Panc1 (cell line): ENCODE data around the gene TMEM117. TPM values are rescaled to one million over a fixed set of nuclear protein-coding genes. Genes with fewer than 3 reads are reported as not detected.

ENCODE experiments used
- ATAC-seq: fragments of 200-7000 bp; cut with Tn5 transposase; 2 replicates; pipeline ENCODE4 v1.9.1; 2020; ENCODE audit warnings: mild to moderate bottlenecking, moderate library complexity
- BruUV-seq: library from RNA; stranded (reverse); fragments of 400-500 nt; replicated peaks from 2 replicates; lab custom pipeline; 2021; lab: Mats Ljungman, UMichigan
- CTCF ChIA-PET: fragments of 300-600 bp; sonication (Branson Sonifier 250); formaldehyde crosslinking; loops from one replicate; lab custom pipeline; 2022; ENCODE audit warnings: antibody characterized with exemption; lab: Charles Lee
- POLR2A ChIA-PET: fragments of 300-600 bp; sonication (Branson Sonifier 250); formaldehyde crosslinking; loops from one replicate; lab custom pipeline; 2022; ENCODE audit warnings: antibody characterized with exemption; lab: Charles Lee
- DNase-seq: peaks from one replicate; pipeline ENCODE4 v3.0.0-alpha.2; 2010; ENCODE audit warnings: low read depth, low spot score
- H3K27ac ChIP-seq: 2 replicates; pipeline ENCODE4 v1.5.1; 2011; ENCODE audit warnings: mild to moderate bottlenecking, low read length, inconsistent platforms
- H3K27me3 ChIP-seq: fragments of 200-500 bp; sonication (Bioruptor generic); 2 replicates; pipeline ENCODE4 v1.6.0; 2014; ENCODE audit warnings: low read length, inconsistent platforms; ENCODE audit not compliant: control insufficient read depth, insufficient read depth
- H3K36me3 ChIP-seq: fragments of 200-500 bp; sonication (Bioruptor generic); 2 replicates; pipeline ENCODE4 v1.5.1; 2014; ENCODE audit warnings: inconsistent platforms, mild to moderate bottlenecking, low read length, moderate library complexity; ENCODE audit not compliant: control insufficient read depth, insufficient read depth
- H3K4me1 ChIP-seq: 2 replicates; pipeline ENCODE4 v1.5.1; 2011; ENCODE audit warnings: inconsistent platforms, mild to moderate bottlenecking, low read length, moderate library complexity; ENCODE audit not compliant: control insufficient read depth, insufficient read depth
- H3K4me3 ChIP-seq, 2 experiments: 2 replicates each; pipeline ENCODE4 v1.5.1; 2011 to 2012; ENCODE audit warnings: low read depth in 2 of 2, low read length in 2 of 2, mild to moderate bottlenecking in 2 of 2, inconsistent platforms in 1 of 2, moderate library complexity in 1 of 2
- H3K9me3 ChIP-seq: fragments of 200-500 bp; sonication (Bioruptor generic); 2 replicates; pipeline ENCODE4 v1.5.1; 2014; ENCODE audit warnings: low read depth, mild to moderate bottlenecking, inconsistent platforms, low read length, moderate library complexity; ENCODE audit not compliant: control insufficient read depth, insufficient read depth
- POLR2AphosphoS5 ChIP-seq: IDR thresholded peaks from 2 replicates; pipeline ENCODE4 v1.6.1; 2012; ENCODE audit warnings: mild to moderate bottlenecking, low read depth, low read length, moderate library complexity
- SIN3A ChIP-seq: IDR thresholded peaks from 2 replicates; pipeline ENCODE4 v1.6.1; 2012; ENCODE audit warnings: low read depth, mild to moderate bottlenecking, low read length, moderate library complexity, borderline replicate concordance; ENCODE audit not compliant: insufficient read depth
- TCF7L2 ChIP-seq: IDR thresholded peaks from 2 replicates; pipeline ENCODE4 v1.6.1; 2011; ENCODE audit warnings: mild to moderate bottlenecking, low read depth, low read length, inconsistent platforms
- in situ Hi-C: cut with HindIII; loops from 2 replicates; pipeline ENCODE4 v1.10.0; 2016; ENCODE audit warnings: low sequenced_read_pairs, low pct_unique_long_range_greater_than_20kb
- intact Hi-C: fragments of 100-400 bp; cut with micrococcal nuclease; formaldehyde crosslinking; loops from one replicate; pipeline ENCODE4 v1.10.0; 2022; ENCODE audit not compliant: unreplicated experiment
- total RNA-seq: library from RNA; stranded (reverse); gene quantifications from one replicate; pipeline ENCODE4 v1.2.1, GENCODE V29; 2021; ENCODE audit not compliant: unreplicated experiment
- TF ChIP-seq, protein P1 (sequence below), 2 experiments: IDR thresholded peaks; 2 replicates each; pipeline ENCODE4 v1.6.1; 2011 to 2012; ENCODE audit warnings: low read depth in 2 of 2, control low read depth in 1 of 2, low read length in 1 of 2, mild to moderate bottlenecking in 1 of 2, moderate library complexity in 1 of 2; ENCODE audit not compliant: insufficient read depth in 1 of 2
- TF ChIP-seq, protein P2 (sequence below): fragments of 450-650 bp; IDR thresholded peaks from 2 replicates; pipeline ENCODE4 v1.5.1; 2017; ENCODE audit warnings: mild to moderate bottlenecking

Gene TMEM117
- total RNA-seq, 1 experiment from 2014 or later = 5.5 TPM

DNA sequence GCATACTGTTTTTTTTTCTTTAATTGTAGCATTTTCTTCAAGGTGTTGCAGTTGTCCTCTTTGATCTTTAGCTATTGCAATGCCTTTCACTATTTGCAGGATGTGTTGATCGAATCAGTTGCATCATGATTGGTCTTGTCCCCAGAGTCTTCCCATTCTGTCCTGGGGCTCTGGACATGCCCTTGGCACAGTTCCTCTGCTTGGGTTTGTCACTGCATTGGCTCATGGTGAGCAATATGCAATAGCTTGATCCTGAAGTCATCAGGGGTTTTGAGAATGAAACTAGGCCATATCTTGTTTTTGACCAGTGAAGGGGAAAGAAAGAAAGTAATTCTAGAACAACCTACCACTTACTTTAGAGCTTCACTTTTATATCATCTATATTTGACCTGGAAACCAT is 281.5 kb downstream of the TMEM117 start:
- CTCF ChIA-PET = no interaction called here
- Histone ChIP-seq H3K27ac (no peak overlapping the region), H3K4me3 (no peak overlapping the region), H3K4me1 (no peaks in the 10 kb centered on the region), H3K9me3 (no peaks in the 10 kb centered on the region), H3K36me3 (no peaks in the 10 kb centered on the region), H3K27me3 (no peaks in the 10 kb centered on the region)
- no peak for ATAC-seq
- POLR2A ChIA-PET = no interaction called here
- intact Hi-C loops = no loop called here
- no peak for DNase-seq
- no TSS peak for BruUV-seq
- in situ Hi-C loops = no loop called here
- TF ChIP-seq SIN3A = no peak
- TF ChIP-seq, protein P1, sequence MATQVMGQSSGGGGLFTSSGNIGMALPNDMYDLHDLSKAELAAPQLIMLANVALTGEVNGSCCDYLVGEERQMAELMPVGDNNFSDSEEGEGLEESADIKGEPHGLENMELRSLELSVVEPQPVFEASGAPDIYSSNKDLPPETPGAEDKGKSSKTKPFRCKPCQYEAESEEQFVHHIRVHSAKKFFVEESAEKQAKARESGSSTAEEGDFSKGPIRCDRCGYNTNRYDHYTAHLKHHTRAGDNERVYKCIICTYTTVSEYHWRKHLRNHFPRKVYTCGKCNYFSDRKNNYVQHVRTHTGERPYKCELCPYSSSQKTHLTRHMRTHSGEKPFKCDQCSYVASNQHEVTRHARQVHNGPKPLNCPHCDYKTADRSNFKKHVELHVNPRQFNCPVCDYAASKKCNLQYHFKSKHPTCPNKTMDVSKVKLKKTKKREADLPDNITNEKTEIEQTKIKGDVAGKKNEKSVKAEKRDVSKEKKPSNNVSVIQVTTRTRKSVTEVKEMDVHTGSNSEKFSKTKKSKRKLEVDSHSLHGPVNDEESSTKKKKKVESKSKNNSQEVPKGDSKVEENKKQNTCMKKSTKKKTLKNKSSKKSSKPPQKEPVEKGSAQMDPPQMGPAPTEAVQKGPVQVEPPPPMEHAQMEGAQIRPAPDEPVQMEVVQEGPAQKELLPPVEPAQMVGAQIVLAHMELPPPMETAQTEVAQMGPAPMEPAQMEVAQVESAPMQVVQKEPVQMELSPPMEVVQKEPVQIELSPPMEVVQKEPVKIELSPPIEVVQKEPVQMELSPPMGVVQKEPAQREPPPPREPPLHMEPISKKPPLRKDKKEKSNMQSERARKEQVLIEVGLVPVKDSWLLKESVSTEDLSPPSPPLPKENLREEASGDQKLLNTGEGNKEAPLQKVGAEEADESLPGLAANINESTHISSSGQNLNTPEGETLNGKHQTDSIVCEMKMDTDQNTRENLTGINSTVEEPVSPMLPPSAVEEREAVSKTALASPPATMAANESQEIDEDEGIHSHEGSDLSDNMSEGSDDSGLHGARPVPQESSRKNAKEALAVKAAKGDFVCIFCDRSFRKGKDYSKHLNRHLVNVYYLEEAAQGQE (IDR thresholded peaks at IDR 0.05; ENCODE audit: insufficient read depth in 1 of 2, low read depth in 2 of 2, low read length in 1 of 2) = no peak
- no peak for TF ChIP-seq POLR2AphosphoS5
- no peak for TF ChIP-seq TCF7L2
- TF ChIP-seq, protein P2, sequence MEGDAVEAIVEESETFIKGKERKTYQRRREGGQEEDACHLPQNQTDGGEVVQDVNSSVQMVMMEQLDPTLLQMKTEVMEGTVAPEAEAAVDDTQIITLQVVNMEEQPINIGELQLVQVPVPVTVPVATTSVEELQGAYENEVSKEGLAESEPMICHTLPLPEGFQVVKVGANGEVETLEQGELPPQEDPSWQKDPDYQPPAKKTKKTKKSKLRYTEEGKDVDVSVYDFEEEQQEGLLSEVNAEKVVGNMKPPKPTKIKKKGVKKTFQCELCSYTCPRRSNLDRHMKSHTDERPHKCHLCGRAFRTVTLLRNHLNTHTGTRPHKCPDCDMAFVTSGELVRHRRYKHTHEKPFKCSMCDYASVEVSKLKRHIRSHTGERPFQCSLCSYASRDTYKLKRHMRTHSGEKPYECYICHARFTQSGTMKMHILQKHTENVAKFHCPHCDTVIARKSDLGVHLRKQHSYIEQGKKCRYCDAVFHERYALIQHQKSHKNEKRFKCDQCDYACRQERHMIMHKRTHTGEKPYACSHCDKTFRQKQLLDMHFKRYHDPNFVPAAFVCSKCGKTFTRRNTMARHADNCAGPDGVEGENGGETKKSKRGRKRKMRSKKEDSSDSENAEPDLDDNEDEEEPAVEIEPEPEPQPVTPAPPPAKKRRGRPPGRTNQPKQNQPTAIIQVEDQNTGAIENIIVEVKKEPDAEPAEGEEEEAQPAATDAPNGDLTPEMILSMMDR = no peak

DNA sequence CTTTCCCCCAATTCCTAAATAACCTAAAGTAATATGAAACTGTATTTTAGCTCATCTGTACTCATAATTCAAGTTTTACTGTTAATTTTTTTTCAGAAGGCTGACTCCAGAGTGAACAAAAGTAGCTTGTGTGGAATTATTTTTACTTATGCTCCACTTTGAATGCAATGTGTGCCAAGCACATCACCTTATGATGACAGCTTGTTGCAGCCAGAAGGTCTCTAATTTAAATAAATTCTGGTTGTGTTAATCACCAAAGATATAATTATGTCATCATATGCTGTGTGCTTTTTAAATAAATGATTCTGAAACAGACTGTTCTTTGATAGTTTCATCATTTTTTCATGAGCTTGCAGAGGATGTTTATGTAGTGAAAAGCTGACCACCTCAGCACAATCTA is 283.1 kb downstream of the TMEM117 start:
- Histone ChIP-seq H3K27me3 (no peaks in the 10 kb centered on the region), H3K4me1 (no peaks in the 10 kb centered on the region), H3K4me3 (no peak overlapping the region), H3K27ac (no peak overlapping the region), H3K36me3 (no peaks in the 10 kb centered on the region), H3K9me3 (no peaks in the 10 kb centered on the region)
- intact Hi-C loops = no loop called here
- ChIA-PET CTCF (no interaction called here), POLR2A (no interaction called here)
- TF ChIP-seq SIN3A (no peak), POLR2AphosphoS5 (no peak), TCF7L2 (no peak)
- TF ChIP-seq, protein P1 (IDR thresholded peaks at IDR 0.05; ENCODE audit: insufficient read depth in 1 of 2, low read depth in 2 of 2, low read length in 1 of 2) = no peak
- TF ChIP-seq, protein P2 = no peak
- in situ Hi-C loops = no loop called here
- no TSS peak for BruUV-seq
- no peak for ATAC-seq
- no peak for DNase-seq
